Naive B cell (primary cell): ENCODE results near the gene C1QTNF12. TPM values are rescaled to one million over a fixed set of nuclear protein-coding genes. Genes with fewer than 3 reads are reported as not detected.

Experiments used
- ATAC-seq, 2 donors: fragments of 150-1000 bp; cut with Tn5 transposase; 2 replicates each; pipeline ENCODE4 v1.10.0; 2021; ENCODE audit warnings: low read depth in 2 of 2, mild to moderate bottlenecking in 2 of 2, moderate library complexity in 2 of 2
- DNase-seq: peaks from one replicate; pipeline ENCODE4 v3.0.0; 2022
- H3K27ac Mint-ChIP-seq, 6 donors: one replicate each; pipeline ENCODE4 v1.8.0; 2020 to 2022; ENCODE audit warnings: mild to moderate bottlenecking in 6 of 6, mixed read lengths in 6 of 6, moderate library complexity in 5 of 6, inconsistent platforms in 2 of 6
- H3K27me3 Mint-ChIP-seq, 3 donors: one replicate each; pipeline ENCODE4 v1.8.0; 2021 to 2022; ENCODE audit warnings: mixed read lengths in 3 of 3, mild to moderate bottlenecking in 1 of 3
- H3K36me3 Mint-ChIP-seq, 2 donors: one replicate each; pipeline ENCODE4 v1.8.0; 2020 to 2022; ENCODE audit warnings: mixed read lengths in 2 of 2, inconsistent platforms in 1 of 2, mild to moderate bottlenecking in 1 of 2
- H3K4me1 Mint-ChIP-seq, 3 donors: one replicate each; pipeline ENCODE4 v1.8.0; 2020 to 2022; ENCODE audit warnings: mixed read lengths in 3 of 3, inconsistent platforms in 1 of 3, mild to moderate bottlenecking in 1 of 3, moderate library complexity in 1 of 3
- H3K4me3 Mint-ChIP-seq, 8 donors: one replicate each; pipeline ENCODE4 v1.8.0; 2020 to 2022; ENCODE audit warnings: mild to moderate bottlenecking in 8 of 8, mixed read lengths in 8 of 8, moderate library complexity in 8 of 8, inconsistent platforms in 2 of 8
- H3K9me3 Mint-ChIP-seq, 7 donors: one replicate each; pipeline ENCODE4 v1.8.0; 2020 to 2022; ENCODE audit warnings: mixed read lengths in 7 of 7, mild to moderate bottlenecking in 5 of 7, inconsistent platforms in 2 of 7, moderate library complexity in 1 of 7
- polyA plus RNA-seq, 6 donors: library from polyadenylated mRNA; unstranded; fragments of 300-500 nt; fragmentation: Illumina TruSeq; gene quantifications; one replicate each; pipeline ENCODE4 v1.2.3, GENCODE V29; 2021; ENCODE audit warnings: low read depth in 6 of 6

C1QTNF12 gene
- polyA plus RNA-seq, 6 donors from 2014 or later = not detected

- Mint-ChIP-seq H3K36me3 (no peaks in the 10 kb centered on the region), H3K27me3 (peaks cover 0 to 30% (median 14%) of the 10 kb centered on the region in 3 donors), H3K9me3 (no peaks in the 10 kb centered on the region), H3K4me1 (peaks cover 16 to 47% (median 32%) of the 10 kb centered on the region in 3 donors), H3K4me3 (peak overlapping the region in 4 of 8 donors; percentile 5 to 20 (median 12)), H3K27ac (no peak overlapping the region)
- ATAC-seq = peak; percentile 12 to 20
- DNase-seq = no peak
These were observed 33.7 kb downstream of the C1QTNF12 start for GRCh38 chr1:1212780-1213344.

- DNase-seq (no peak), ATAC-seq (no peak)
- H3K27me3 Mint-ChIP-seq = peaks cover 0 to 36% (median 14%) of the 10 kb centered on the region in 3 donors
- H3K9me3 Mint-ChIP-seq = no peaks in the 10 kb centered on the region
- peaks cover 18 to 55% (median 36%) of the 10 kb centered on the region in 3 donors for H3K4me1 Mint-ChIP-seq
- H3K4me3 Mint-ChIP-seq = peak overlapping the region in 3 of 8 donors; percentile 13 to 47 (median 46)
- H3K27ac Mint-ChIP-seq = peak overlapping the region in 2 of 6 donors; percentile 32 to 34
- no peaks in the 10 kb centered on the region for H3K36me3 Mint-ChIP-seq
These were observed 34.7 kb downstream of the C1QTNF12 start for GRCh38 chr1:1211541-1212441.

- Mint-ChIP-seq H3K27me3 (peaks cover 0 to 36% (median 14%) of the 10 kb centered on the region in 3 donors), H3K27ac (no peak overlapping the region), H3K4me3 (peak overlapping the region in 2 of 8 donors; percentile 46 to 76), H3K36me3 (no peaks in the 10 kb centered on the region), H3K4me1 (peaks cover 14 to 55% (median 35%) of the 10 kb centered on the region in 3 donors), H3K9me3 (no peaks in the 10 kb centered on the region)
- no peak for ATAC-seq
- no peak for DNase-seq
These were observed 35.6 kb downstream of the C1QTNF12 start for GRCh38 chr1:1210726-1211540.

- ATAC-seq (peak; percentile 40 to 57), DNase-seq (peak; percentile 67)
- Mint-ChIP-seq H3K4me3 (peak overlapping the region; percentile 39 to 88 (median 82)), H3K36me3 (no peaks in the 10 kb centered on the region), H3K9me3 (no peaks in the 10 kb centered on the region), H3K27me3 (peaks cover 0 to 36% (median 14%) of the 10 kb centered on the region in 3 donors), H3K27ac (peak overlapping the region in 3 of 6 donors; percentile 63 to 82 (median 70)), H3K4me1 (peaks cover 18 to 39% (median 19%) of the 10 kb centered on the region in 3 donors)
These were observed 37.6 kb downstream of the C1QTNF12 start for GRCh38 chr1:1208713-1209433.

GRCh38 chr1:1207571-1207892 lies 39.0 kb downstream of the C1QTNF12 start:
- ATAC-seq (no peak), DNase-seq (no peak)
- Mint-ChIP-seq H3K4me3 (peak overlapping the region in 7 of 8 donors; percentile 33 to 80 (median 66)), H3K27ac (peak overlapping the region in 3 of 6 donors; percentile 7 to 89 (median 70)), H3K36me3 (no peaks in the 10 kb centered on the region), H3K9me3 (no peaks in the 10 kb centered on the region), H3K4me1 (peaks cover 18 to 39% (median 19%) of the 10 kb centered on the region in 3 donors), H3K27me3 (peaks cover 0 to 36% (median 14%) of the 10 kb centered on the region in 3 donors)

- Mint-ChIP-seq H3K9me3 (no peaks in the 10 kb centered on the region), H3K27me3 (peaks cover 0 to 36% (median 14%) of the 10 kb centered on the region in 3 donors), H3K4me3 (peak overlapping the region; percentile 69 to 90 (median 80)), H3K36me3 (no peaks in the 10 kb centered on the region), H3K27ac (peak overlapping the region in 2 of 6 donors; percentile 78 to 87), H3K4me1 (peaks cover 18 to 39% (median 19%) of the 10 kb centered on the region in 3 donors)
- DNase-seq (no peak), ATAC-seq (peak; percentile 7 to 11)
These were observed 39.5 kb downstream of the C1QTNF12 start for GRCh38 chr1:1206966-1207531.

GRCh38 chr1:1206376-1206965 lies 40.1 kb downstream of the C1QTNF12 start, which contains the start of gene TNFRSF18:
TNFRSF18 (minus strand) TSS chr1:1206592; CDS start chr1:1206571, 21 bp downstream.
- no peaks in the 10 kb centered on the region for H3K9me3 Mint-ChIP-seq

GRCh38 chr1:1205769-1206375 lies 40.6 kb downstream of the C1QTNF12 start:
- Mint-ChIP-seq H3K4me3 (peak overlapping the region in 7 of 8 donors; percentile 68 to 90 (median 80)), H3K4me1 (peaks cover 18 to 35% (median 19%) of the 10 kb centered on the region in 3 donors), H3K27ac (peak overlapping the region in 2 of 6 donors; percentile 82 to 87), H3K27me3 (peaks cover 0 to 30% (median 14%) of the 10 kb centered on the region in 3 donors), H3K9me3 (no peaks in the 10 kb centered on the region), H3K36me3 (no peaks in the 10 kb centered on the region)
- no peak for ATAC-seq
- no peak for DNase-seq

More at GRCh38 chr1:1206376-1206965, 40.1 kb downstream of the C1QTNF12 start, which contains the start of gene TNFRSF18:
- Mint-ChIP-seq H3K4me3 (peak within 1 kb of the TSS; percentile 69 to 90 (median 80)), H3K4me1 (peaks cover 18 to 39% (median 19%) of the 10 kb centered on the region in 3 donors), H3K27me3 (peaks cover 0 to 36% (median 14%) of the 10 kb centered on the region in 3 donors), H3K27ac (peak within 1 kb of the TSS in 2 of 6 donors; percentile 82 to 87), H3K36me3 (no peaks in the 10 kb centered on the region)
- DNase-seq = peak; percentile 64
- peak; percentile 36 to 46 for ATAC-seq

- DNase-seq = no peak
- H3K27ac Mint-ChIP-seq = peak overlapping the region in 1 of 6 donors; percentile 82
- H3K36me3 Mint-ChIP-seq = no peaks in the 10 kb centered on the region
These were observed 41.3 kb downstream of the C1QTNF12 start for GRCh38 chr1:1204998-1205768.

GRCh38 chr1:1204425-1204920 lies 42.0 kb downstream of the C1QTNF12 start:
- Mint-ChIP-seq H3K36me3 (no peaks in the 10 kb centered on the region), H3K4me3 (peak overlapping the region in 2 of 8 donors; percentile 16 to 24), H3K27ac (peak overlapping the region in 1 of 6 donors; percentile 82), H3K9me3 (no peaks in the 10 kb centered on the region), H3K27me3 (peaks cover 0 to 19% (median 14%) of the 10 kb centered on the region in 3 donors), H3K4me1 (peaks cover 19 to 35% (median 21%) of the 10 kb centered on the region in 3 donors)
- DNase-seq (no peak), ATAC-seq (no peak)

More at GRCh38 chr1:1204998-1205768, 41.3 kb downstream of the C1QTNF12 start:
- Mint-ChIP-seq H3K27me3 (peaks cover 0 to 26% (median 14%) of the 10 kb centered on the region in 3 donors), H3K9me3 (no peaks in the 10 kb centered on the region), H3K4me3 (peak overlapping the region; percentile 24 to 80 (median 53)), H3K4me1 (peaks cover 19 to 40% (median 21%) of the 10 kb centered on the region in 3 donors)
- no peak for ATAC-seq
